GM10847 (cell line): ENCODE data around the gene B4GALT5.
A peak's percentile ranks its signal among the peaks of the same experiment; 100 is the strongest.

Experiments used
- POLR2A ChIP-seq: IDR thresholded peaks from 2 replicates; pipeline ENCODE4 v1.6.1; 2011; ENCODE audit not compliant: insufficient read length; ENCODE audit errors: extremely low read depth

Gene B4GALT5

GRCh38 chr20:49713753-49714712 lies at the start of gene B4GALT5:
TSS of gene B4GALT5 (minus strand) at chr20:49713878. CDS start at chr20:49713690, 188 bp downstream.
- peak; percentile 56 for TF ChIP-seq POLR2A

- TF ChIP-seq POLR2A, result no peak
Measured at GRCh38 chr20:49762940-49763766, 49.5 kb upstream of the B4GALT5 start.

- no peak for TF ChIP-seq POLR2A
Measured at GRCh38 chr20:49759266-49759950, 45.7 kb upstream of the B4GALT5 start.

- TF ChIP-seq POLR2A, result no peak
Measured at GRCh38 chr20:49758781-49759180, 45.1 kb upstream of the B4GALT5 start.

GRCh38 chr20:49757597-49757996 lies 43.9 kb upstream of the B4GALT5 start:
- TF ChIP-seq POLR2A, result no peak

GRCh38 chr20:49756241-49756640 lies 42.6 kb upstream of the B4GALT5 start:
- no peak for TF ChIP-seq POLR2A

- no peak for TF ChIP-seq POLR2A
Measured at GRCh38 chr20:49754596-49754995, 40.9 kb upstream of the B4GALT5 start.

GRCh38 chr20:49753133-49753532 lies 39.5 kb upstream of the B4GALT5 start:
- TF ChIP-seq POLR2A, result no peak

GRCh38 chr20:49752201-49752903 lies 38.7 kb upstream of the B4GALT5 start:
- TF ChIP-seq POLR2A, result no peak

GRCh38 chr20:49751397-49751736 lies 37.7 kb upstream of the B4GALT5 start:
- no peak for TF ChIP-seq POLR2A

- TF ChIP-seq POLR2A, result no peak
Measured at GRCh38 chr20:49750611-49751396, 37.1 kb upstream of the B4GALT5 start.

- TF ChIP-seq POLR2A, result no peak
Measured at GRCh38 chr20:49749625-49750024, 35.9 kb upstream of the B4GALT5 start.

- TF ChIP-seq POLR2A, result no peak
Measured at GRCh38 chr20:49748525-49748838, 34.8 kb upstream of the B4GALT5 start.

- no peak for TF ChIP-seq POLR2A
Measured at GRCh38 chr20:49747707-49748524, 34.2 kb upstream of the B4GALT5 start.

GRCh38 chr20:49742948-49743347 lies 29.3 kb upstream of the B4GALT5 start:
- TF ChIP-seq POLR2A, result no peak
